Activated CD4-positive, alpha-beta T cell treated with anti-CD3 and anti-CD28 coated beads, Interleukin-2, Interleukin-4, amounts not matched to agents 100 ng/mL and 50 ng/mL, durations not matched to agents 16 hours and 8 hours (primary cell): ENCODE data around the gene RNF34.

Experiments
- DNase-seq: peaks from one replicate; pipeline ENCODE4 v3.0.0-alpha.2; 2020; ENCODE audit warnings: low spot score

Gene RNF34

GRCh38 chr12:121438905-121439304 is 39.0 kb downstream of the RNF34 start:
- DNase-seq = no peak

- DNase-seq = no peak
These were observed 39.8 kb downstream of the RNF34 start for GRCh38 chr12:121439715-121440114.

GRCh38 chr12:121440768-121441167 is 40.9 kb downstream of the RNF34 start:
- DNase-seq = no peak

- DNase-seq = no peak
These were observed 41.6 kb downstream of the RNF34 start for GRCh38 chr12:121441555-121441954.

DNA sequence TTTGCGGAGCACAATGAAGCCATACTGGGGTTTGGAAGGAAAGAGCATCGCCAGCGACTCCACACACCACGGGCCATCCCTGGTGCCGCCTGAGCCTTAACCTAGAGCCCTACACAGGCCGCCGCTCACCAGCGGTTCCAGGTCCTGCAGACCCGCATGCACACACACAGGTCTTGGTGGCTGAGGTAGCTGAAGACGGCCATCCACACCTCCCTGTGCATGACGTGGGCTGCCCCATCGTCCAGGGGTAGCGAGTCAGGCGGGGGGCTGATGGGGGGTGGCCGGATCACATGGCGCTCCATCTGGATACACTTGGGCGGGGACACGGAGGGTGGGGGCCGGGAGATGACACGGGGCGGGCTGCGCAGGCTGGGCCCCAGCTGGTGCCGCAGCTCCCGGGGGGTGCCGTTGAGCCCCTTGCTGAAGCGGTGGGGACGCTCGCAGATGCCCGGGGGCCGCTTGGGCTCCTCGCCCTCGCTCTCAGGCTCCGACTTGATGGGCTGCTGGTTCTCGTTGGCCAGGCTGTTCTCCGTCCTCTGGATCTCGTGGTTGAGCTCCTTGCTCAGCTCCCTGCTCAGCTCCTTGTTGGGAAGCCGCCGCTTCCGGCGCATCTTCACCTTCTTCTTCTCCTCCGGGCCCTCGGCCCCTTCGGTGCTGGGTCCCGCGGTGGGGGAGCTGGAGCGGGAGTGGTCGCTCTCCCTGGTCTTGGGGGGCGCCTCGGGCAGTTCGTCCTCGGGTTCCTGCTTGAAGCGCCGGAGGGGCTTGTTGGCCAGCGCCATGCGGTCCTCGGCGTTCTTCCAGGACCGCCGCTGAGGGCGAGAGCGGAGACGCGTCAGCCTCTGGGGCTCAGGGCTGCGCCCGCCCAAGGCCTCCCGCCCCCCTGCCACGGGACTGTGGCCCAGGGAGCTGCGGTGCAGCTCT is 42.4 kb downstream of the RNF34 start:
- DNase-seq = no peak

- peak; percentile 61 for DNase-seq
These were observed 43.4 kb downstream of the RNF34 start for GRCh38 chr12:121443193-121443870.

DNA sequence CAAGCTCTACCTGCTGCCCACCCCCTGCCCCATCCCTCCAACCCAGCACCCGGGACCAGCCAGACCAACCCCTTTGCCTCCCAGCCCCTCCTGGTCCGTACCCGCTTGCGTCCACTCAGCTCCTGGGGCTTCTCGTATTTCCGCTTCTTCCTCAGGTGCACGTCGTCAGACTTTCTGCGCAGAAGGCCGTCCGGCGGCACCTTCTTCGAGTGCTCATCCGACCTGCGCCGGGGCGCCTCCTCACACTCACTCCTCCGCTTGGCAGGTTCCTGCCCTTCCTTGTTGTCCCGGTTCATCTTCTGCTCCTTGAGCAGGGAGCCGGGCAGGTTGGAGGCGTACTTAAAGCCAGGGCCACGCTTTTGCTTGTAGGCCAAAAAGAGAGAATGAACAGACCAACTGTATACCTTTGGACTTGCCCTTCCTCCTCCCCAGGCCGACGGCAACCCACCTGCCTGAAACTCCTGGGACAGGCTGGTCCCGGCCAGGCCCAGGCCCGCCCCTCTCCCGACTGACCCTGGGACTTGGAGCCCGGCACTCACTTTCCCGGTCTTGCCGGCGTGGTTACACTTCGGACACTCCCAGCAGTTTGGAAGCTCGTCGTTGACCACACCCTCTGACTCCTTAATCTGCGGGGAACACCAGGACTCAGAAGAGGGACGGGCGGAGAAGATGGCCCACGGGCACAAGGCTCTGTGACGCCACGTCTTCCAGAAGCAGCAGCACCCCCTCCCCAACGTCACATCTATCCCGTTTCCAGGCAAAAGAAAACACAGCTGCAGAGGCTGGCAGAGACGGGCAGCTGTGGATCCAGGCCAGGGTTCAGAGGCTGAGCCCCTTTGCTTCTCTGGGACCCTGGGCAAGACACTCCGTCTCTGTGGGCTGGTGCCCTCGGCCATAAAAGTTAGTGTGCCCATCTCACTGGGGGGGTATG is 44.3 kb downstream of the RNF34 start:
- no peak for DNase-seq

GRCh38 chr12:121444842-121445202 is 44.9 kb downstream of the RNF34 start:
- DNase-seq = no peak

GRCh38 chr12:121446750-121447149 is 46.8 kb downstream of the RNF34 start:
- DNase-seq = no peak

DNA sequence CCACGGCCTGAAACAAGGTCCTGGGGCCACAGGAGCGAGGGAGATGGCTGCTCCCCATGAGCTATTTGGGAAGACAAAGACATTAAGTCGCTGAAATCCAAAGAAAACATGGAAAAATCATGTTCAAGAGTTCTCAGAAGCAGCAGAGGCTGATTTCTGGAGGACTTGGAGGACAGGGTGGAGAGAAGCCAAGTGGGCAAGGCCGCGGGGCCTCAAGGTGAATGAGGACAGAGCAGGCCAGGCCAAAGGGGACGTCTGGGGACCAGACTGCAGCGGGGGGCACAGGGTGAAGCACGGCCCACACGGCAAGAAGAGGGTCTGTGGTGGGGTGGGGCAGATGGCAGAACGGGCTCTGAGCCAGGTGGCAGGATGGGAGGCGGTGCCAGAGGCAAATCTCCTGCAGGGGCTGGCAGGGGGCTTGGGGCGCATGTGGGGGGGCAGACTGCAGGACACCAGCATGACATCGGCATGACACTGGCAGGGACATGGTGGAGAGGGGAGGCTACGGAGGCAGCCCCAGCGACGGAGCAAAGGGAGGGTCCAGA is 48.9 kb downstream of the RNF34 start:
- DNase-seq = no peak

GRCh38 chr12:121451961-121452339 is 52.0 kb downstream of the RNF34 start:
- DNase-seq = no peak

DNA sequence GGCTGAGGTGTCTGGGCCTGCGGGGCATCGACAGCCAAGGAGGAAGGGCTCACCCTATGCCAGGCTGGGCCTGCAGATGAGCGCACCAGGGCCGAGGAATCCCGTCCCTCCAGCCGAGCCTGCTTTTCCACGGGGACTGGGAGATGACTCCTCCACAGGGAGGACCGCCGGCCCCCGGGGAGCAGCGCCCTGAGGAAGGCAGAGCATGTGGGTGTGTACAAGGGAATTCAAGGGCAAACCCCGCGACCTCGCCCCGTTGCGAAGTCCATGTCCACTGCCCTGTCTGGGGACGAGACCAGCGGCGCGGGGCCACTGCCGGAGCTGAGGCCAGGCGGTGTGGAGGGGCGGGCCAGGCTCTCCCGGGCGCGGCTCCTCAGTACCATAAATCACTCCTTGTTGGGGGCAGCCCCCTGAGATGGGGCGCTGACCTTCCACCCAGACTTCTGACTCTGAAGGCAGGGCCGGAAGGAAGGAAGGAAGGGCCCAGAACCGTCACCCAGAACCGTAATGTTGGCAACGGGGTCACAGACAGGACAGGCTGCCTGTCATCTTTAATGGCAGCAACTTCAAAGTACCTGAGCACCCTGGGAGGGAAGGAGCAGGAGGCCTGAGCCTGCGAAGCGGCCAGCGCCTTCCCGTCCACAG is 52.5 kb downstream of the RNF34 start:
- no peak for DNase-seq

DNA sequence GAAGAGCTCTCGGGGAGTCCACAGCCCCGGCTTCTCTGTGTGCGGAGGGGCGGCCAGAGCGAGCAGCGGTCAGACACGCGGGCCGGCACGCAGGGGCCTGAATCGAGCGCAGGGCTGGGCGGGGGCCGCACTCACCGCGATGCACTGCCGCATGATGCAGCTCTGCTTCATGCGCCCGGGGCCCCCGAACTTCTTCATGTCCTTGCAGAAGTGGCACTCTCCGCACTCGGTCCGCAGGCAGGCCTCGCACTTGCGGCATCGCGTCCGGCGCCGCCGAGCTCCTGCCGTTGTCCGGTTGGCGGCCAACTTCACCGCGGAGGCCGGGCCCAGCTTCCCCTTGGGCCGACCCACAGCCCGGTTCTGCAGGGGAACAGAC is 53.1 kb downstream of the RNF34 start:
- DNase-seq = no peak

DNA sequence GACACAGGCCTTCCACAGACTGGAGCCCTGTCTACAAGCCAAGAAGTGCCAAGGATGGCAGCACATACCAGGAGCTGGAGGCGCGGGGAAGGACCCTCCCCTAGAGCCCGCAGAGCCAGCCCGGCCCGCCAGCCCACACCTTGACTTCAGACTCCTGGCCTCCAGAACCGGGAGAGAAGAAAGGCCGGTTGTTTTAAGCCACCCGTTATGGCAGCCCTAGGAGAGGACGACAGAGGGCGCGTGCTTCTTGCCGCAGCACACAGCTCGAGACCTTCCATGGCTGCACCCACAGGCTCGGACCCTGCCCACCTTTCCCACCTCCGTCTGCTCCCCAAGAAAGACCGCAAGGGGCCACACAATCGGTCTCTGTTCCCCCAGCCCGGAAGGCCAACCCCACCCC is 53.7 kb downstream of the RNF34 start:
- DNase-seq = no peak

DNA sequence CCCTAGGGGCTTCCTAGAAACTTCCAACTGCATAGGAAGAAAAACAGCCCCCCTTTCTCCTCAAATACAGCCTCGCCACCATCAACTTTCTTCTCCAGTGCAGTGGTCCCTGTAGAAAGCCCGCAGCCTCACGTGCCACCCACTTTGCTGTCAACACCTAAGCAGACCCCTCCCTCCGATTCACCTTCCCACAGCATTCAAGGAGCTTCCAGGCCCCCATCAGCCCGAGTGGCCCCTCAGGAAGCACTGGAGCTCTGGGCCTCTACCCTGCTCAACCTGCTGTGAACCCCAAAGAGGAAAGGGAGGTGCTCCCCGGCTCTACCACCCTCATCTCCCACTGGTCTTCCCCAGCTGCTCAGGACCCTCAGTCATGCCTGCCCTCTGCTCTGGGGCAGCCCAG is 55.0 kb downstream of the RNF34 start:
- DNase-seq = no peak

DNA sequence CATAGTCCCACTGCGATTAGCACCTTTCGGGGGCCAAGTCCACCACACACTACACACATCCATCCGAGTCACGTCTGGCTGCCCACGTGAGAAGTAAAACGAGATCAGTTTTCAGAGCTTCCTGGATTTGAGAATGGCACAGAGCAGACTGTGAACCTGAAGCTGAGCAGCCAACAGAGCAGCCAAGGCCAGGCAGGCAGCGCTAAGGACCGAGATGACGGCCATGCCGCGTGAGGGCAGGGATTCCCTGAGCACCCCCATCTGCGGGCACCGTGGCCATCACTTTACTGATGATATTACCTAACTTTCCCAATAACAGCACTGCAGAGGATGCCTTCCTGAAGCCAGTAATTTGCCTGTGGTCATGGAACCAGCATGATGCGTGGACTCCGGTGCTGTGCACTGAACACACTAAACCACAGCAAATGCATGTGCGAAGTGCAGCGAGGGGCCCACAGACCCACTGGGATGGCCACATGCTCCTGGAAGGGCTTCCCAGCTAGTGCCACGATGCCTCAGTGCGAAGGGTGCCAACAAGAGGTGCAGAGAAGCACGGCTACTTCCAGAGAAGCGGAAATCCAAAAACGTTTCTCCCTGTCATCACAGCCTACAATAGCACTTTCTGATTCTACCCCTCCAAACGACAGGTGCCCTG is 56.0 kb downstream of the RNF34 start:
- DNase-seq = no peak

GRCh38 chr12:121456551-121456950 is 56.6 kb downstream of the RNF34 start:
- DNase-seq = no peak

GRCh38 chr12:121461048-121461447 is 61.1 kb downstream of the RNF34 start:
- no peak for DNase-seq

- no peak for DNase-seq
These were observed 64.4 kb downstream of the RNF34 start for GRCh38 chr12:121464331-121464730.

DNA sequence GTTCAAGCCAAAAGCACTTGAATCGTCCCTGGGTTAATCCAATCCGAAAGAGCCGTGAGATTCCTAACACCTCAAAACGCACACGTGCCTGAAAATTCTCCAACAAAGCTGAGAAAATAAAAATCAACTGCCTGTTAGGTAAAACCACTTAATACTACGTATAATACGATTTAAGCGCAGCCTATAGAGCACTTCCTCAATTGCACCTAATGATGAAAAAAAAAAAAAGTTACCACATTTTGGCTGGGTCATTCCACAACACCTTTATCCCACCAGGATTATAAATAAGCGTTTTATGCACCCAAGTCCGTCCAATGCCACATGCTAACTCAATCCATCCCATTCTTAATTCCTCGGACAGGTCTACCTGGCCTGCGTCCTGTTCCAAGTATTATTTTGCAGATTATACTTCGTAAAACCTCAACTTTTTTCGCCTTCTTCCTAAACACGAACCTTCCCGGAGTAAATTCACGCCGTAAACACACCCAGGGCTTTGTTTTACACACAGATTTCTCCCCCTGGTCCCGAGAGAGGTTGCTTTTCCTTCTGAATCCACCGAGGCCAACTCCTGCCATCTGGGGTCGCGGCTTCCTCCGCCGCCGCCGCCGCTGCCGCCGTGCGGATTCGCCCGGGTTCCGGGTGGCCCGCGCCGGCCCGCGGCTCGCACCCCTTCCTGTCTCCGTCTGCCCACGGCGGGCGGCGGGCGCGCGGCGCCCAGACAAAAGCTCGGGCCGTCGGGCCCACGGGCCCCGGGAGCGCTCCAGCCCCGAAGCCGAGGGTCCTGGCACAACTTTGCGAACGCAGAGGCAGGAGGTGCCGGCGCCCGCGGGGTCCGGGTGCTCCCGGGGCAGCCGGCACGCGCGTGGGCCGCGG is 66.2 kb downstream of the RNF34 start:
- DNase-seq = peak; percentile 28
